GM12878 (cell line): Measurements from ENCODE around the gene NDC1.
"Not testable (repeated sequence)": the region's sequence is repeated elsewhere in the genome, so short reads cannot be mapped to it uniquely, and the experiment has no call there.

Source experiments
- CBFB ChIP-seq: IDR thresholded peaks from 2 replicates; pipeline ENCODE4 v1.6.1; 2016; ENCODE audit warnings: antibody characterized with exemption, low read depth
- CHD1 ChIP-seq: IDR thresholded peaks from 2 replicates; pipeline ENCODE4 v1.6.1; 2012; ENCODE audit warnings: low read depth, low read length, improper control_type of control experiment
- EZH2 ChIP-seq: IDR thresholded peaks from 2 replicates; pipeline ENCODE4 v1.6.1; 2012; ENCODE audit warnings: low read depth, mild to moderate bottlenecking, control low read depth, inconsistent platforms, low read length, borderline replicate concordance; ENCODE audit not compliant: control insufficient read depth
- HDAC6 ChIP-seq: fragments of 200-600 bp; sonication (generic); IDR thresholded peaks from one replicate; pipeline ENCODE4 v1.8.0; 2017; ENCODE audit warnings: antibody characterized with exemption; ENCODE audit not compliant: unreplicated experiment
- NRF1 ChIP-seq: conservative IDR thresholded peaks from 2 replicates; pipeline ENCODE4 v1.6.1; 2011; ENCODE audit warnings: mild to moderate bottlenecking, low read depth, low read length, improper control_type of control experiment
- POLR2AphosphoS5 ChIP-seq: IDR thresholded peaks from 2 replicates; pipeline ENCODE4 v1.6.1; 2011; ENCODE audit warnings: mild to moderate bottlenecking, low read length, inconsistent platforms
- RCOR1 ChIP-seq: conservative IDR thresholded peaks from 2 replicates; pipeline ENCODE4 v1.6.1; 2012; ENCODE audit warnings: low read depth, low read length, improper control_type of control experiment
- SUPT20H ChIP-seq: IDR thresholded peaks from 2 replicates; pipeline ENCODE4 v1.6.1; 2011; ENCODE audit warnings: low read depth, mild to moderate bottlenecking, low read length, moderate library complexity, borderline replicate concordance; ENCODE audit not compliant: control insufficient read depth
- TCF7 ChIP-seq: IDR thresholded peaks from 2 replicates; pipeline ENCODE4 v1.6.1; 2014; ENCODE audit warnings: antibody characterized with exemption, borderline replicate concordance
- TF ChIP-seq, protein P1 (sequence below): fragments of 150-350 bp; IDR thresholded peaks from 2 replicates; pipeline ENCODE4 v1.6.1; 2014; ENCODE audit warnings: mild to moderate bottlenecking, low read depth, low read length
- TF ChIP-seq, protein P2 (sequence below), 3 experiments: IDR thresholded peaks in 2 of 3; conservative IDR thresholded peaks in 1 of 3; 2 replicates each; pipeline ENCODE4 v1.5.1; 2011; ENCODE audit warnings: low read depth in 3 of 3, low read length in 3 of 3, mild to moderate bottlenecking in 3 of 3, control low read depth in 2 of 3, moderate library complexity in 2 of 3, inconsistent platforms in 1 of 3, mixed read lengths in 1 of 3; ENCODE audit not compliant: control insufficient read depth in 2 of 3, insufficient read depth in 1 of 3; ENCODE audit errors: extremely low read depth in 1 of 3
- TF ChIP-seq, protein P3 (sequence below): fragments of 450-650 bp; IDR thresholded peaks from 2 replicates; pipeline ENCODE4 v1.6.1; 2017; ENCODE audit warnings: mild to moderate bottlenecking
- TF ChIP-seq, protein P4 (sequence below): IDR thresholded peaks from 2 replicates; pipeline ENCODE4 v1.6.1; 2012; ENCODE audit warnings: low read depth, low read length, improper control_type of control experiment
- TF ChIP-seq, protein P5 (sequence below): IDR thresholded peaks from 2 replicates; pipeline ENCODE4 v1.6.1; 2012; ENCODE audit warnings: mild to moderate bottlenecking, low read depth, low read length

DNA sequence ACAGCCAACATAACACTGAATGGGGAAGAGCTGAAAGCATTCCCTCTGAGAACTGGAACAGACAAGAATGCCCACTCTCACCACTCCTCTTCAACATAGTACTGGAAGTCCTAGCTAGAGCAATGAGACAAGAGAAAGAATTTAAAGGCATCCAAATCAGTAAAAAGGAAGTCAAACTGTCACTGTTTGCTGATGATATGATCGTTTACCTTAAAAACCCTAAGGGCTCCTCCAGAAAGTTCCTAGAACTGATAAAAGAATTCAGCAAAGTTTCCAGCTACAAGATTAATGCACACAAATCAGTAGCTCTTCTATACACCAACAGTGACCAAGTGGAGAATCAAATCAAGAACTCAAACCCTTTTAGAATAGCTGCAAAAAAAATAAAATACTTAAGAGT, 22.6 kb downstream of the NDC1 start:
- not testable (repeated sequence) for TF ChIP-seq TCF7, SUPT20H, CHD1, CBFB, EZH2, POLR2AphosphoS5, RCOR1, HDAC6, NRF1
- TF ChIP-seq, protein P1, sequence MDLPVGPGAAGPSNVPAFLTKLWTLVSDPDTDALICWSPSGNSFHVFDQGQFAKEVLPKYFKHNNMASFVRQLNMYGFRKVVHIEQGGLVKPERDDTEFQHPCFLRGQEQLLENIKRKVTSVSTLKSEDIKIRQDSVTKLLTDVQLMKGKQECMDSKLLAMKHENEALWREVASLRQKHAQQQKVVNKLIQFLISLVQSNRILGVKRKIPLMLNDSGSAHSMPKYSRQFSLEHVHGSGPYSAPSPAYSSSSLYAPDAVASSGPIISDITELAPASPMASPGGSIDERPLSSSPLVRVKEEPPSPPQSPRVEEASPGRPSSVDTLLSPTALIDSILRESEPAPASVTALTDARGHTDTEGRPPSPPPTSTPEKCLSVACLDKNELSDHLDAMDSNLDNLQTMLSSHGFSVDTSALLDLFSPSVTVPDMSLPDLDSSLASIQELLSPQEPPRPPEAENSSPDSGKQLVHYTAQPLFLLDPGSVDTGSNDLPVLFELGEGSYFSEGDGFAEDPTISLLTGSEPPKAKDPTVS: not testable (repeated sequence)
- TF ChIP-seq, protein P2, sequence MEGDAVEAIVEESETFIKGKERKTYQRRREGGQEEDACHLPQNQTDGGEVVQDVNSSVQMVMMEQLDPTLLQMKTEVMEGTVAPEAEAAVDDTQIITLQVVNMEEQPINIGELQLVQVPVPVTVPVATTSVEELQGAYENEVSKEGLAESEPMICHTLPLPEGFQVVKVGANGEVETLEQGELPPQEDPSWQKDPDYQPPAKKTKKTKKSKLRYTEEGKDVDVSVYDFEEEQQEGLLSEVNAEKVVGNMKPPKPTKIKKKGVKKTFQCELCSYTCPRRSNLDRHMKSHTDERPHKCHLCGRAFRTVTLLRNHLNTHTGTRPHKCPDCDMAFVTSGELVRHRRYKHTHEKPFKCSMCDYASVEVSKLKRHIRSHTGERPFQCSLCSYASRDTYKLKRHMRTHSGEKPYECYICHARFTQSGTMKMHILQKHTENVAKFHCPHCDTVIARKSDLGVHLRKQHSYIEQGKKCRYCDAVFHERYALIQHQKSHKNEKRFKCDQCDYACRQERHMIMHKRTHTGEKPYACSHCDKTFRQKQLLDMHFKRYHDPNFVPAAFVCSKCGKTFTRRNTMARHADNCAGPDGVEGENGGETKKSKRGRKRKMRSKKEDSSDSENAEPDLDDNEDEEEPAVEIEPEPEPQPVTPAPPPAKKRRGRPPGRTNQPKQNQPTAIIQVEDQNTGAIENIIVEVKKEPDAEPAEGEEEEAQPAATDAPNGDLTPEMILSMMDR (IDR thresholded peaks at IDR 0.05 in 2 of 3, conservative IDR thresholded peaks at IDR 0.05 in 1 of 3; ENCODE audit: control insufficient read depth in 2 of 3, extremely low read depth in 1 of 3, insufficient read depth in 1 of 3, low read depth in 3 of 3, low read length in 3 of 3): not testable (repeated sequence)
- TF ChIP-seq, protein P3, sequence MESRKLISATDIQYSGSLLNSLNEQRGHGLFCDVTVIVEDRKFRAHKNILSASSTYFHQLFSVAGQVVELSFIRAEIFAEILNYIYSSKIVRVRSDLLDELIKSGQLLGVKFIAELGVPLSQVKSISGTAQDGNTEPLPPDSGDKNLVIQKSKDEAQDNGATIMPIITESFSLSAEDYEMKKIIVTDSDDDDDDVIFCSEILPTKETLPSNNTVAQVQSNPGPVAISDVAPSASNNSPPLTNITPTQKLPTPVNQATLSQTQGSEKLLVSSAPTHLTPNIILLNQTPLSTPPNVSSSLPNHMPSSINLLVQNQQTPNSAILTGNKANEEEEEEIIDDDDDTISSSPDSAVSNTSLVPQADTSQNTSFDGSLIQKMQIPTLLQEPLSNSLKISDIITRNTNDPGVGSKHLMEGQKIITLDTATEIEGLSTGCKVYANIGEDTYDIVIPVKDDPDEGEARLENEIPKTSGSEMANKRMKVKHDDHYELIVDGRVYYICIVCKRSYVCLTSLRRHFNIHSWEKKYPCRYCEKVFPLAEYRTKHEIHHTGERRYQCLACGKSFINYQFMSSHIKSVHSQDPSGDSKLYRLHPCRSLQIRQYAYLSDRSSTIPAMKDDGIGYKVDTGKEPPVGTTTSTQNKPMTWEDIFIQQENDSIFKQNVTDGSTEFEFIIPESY: not testable (repeated sequence)
- TF ChIP-seq, protein P4, sequence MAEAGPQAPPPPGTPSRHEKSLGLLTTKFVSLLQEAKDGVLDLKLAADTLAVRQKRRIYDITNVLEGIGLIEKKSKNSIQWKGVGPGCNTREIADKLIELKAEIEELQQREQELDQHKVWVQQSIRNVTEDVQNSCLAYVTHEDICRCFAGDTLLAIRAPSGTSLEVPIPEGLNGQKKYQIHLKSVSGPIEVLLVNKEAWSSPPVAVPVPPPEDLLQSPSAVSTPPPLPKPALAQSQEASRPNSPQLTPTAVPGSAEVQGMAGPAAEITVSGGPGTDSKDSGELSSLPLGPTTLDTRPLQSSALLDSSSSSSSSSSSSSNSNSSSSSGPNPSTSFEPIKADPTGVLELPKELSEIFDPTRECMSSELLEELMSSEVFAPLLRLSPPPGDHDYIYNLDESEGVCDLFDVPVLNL: not testable (repeated sequence)
- TF ChIP-seq, protein P5, sequence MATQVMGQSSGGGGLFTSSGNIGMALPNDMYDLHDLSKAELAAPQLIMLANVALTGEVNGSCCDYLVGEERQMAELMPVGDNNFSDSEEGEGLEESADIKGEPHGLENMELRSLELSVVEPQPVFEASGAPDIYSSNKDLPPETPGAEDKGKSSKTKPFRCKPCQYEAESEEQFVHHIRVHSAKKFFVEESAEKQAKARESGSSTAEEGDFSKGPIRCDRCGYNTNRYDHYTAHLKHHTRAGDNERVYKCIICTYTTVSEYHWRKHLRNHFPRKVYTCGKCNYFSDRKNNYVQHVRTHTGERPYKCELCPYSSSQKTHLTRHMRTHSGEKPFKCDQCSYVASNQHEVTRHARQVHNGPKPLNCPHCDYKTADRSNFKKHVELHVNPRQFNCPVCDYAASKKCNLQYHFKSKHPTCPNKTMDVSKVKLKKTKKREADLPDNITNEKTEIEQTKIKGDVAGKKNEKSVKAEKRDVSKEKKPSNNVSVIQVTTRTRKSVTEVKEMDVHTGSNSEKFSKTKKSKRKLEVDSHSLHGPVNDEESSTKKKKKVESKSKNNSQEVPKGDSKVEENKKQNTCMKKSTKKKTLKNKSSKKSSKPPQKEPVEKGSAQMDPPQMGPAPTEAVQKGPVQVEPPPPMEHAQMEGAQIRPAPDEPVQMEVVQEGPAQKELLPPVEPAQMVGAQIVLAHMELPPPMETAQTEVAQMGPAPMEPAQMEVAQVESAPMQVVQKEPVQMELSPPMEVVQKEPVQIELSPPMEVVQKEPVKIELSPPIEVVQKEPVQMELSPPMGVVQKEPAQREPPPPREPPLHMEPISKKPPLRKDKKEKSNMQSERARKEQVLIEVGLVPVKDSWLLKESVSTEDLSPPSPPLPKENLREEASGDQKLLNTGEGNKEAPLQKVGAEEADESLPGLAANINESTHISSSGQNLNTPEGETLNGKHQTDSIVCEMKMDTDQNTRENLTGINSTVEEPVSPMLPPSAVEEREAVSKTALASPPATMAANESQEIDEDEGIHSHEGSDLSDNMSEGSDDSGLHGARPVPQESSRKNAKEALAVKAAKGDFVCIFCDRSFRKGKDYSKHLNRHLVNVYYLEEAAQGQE: not testable (repeated sequence)
